NCI-H82 treated with DMSO at 0.1 percent for 48 hours (cell line): Measurements from ENCODE around the gene AGXT2.
"Not testable (repeated sequence)": the region's sequence is repeated elsewhere in the genome, so short reads cannot be mapped to it uniquely, and the experiment has no call there.

Experiments used
- DNase-seq: peaks from one replicate; lab custom pipeline; 2025; ENCODE audit not compliant: unreplicated experiment; lab: John Stamatoyannopoulos, UW

The AGXT2 gene

DNA sequence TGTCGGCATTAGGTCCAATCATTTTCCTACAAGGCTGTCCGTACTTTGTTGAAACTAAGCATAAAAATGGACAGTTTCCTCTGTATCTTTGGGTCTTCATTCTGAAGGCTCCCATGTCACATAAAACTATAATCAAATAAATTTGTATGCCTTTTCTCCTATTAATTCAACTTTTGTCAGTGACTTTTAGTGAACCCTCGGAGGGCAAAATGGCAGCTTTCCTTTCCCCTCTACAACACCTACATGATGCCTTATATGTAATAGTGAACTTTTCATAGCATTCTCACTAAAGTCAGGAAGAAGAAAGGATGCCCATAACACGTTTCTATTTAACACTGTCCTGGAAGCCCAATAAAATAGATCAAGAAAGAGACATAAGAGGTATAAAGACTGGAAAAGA is 5.1 kb upstream of the AGXT2 start:
- DNase-seq, result no peak

GRCh38 chr5:35050541-35051126 is 2.9 kb upstream of the AGXT2 start:
- no peak for DNase-seq

- no peak for DNase-seq
Measured at GRCh38 chr5:35048910-35049309, 1.2 kb upstream of the AGXT2 start.

DNA sequence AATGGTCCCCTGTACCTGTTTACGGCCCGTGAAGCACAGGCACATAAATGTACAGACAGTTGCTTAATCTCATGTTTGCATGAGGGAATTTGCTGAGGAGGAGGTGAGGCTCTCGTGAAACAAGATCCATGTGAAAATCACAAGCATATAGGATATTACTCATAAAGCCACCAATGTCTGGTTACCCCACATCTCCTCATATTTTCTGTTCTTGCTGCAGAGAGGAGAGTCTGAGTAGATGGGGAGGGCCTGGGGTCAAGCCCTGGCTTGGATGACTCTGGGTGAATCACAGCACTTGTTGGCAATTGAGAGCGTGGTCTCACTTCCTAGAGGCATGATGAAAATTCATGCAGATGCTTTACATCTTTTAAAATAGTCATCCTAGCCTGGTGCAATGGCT is 975 bp downstream of the AGXT2 start:
- DNase-seq, result no peak

DNA sequence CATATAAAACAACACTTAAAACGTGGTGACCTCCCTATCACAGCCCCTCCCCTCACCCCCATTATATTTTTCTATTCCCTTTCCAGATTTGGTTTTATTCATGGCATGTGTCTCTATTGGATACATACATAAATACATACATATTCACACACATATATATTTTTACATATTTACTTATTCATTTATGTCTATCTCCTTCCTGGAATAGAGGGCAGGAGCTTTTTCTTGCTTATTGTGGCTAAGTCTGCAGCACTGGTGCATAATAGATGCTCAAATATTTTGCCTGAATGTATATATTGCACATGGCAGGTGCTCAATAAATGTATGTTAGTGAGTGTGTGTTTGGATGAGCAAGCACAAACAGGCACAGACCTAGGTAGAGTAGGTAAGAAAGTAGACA is 2.5 kb downstream of the AGXT2 start:
- no peak for DNase-seq

- DNase-seq, result no peak
Measured at GRCh38 chr5:35044649-35045048, 3.1 kb downstream of the AGXT2 start.

GRCh38 chr5:35042781-35043180 is 5.0 kb downstream of the AGXT2 start:
- DNase-seq, result no peak

DNA sequence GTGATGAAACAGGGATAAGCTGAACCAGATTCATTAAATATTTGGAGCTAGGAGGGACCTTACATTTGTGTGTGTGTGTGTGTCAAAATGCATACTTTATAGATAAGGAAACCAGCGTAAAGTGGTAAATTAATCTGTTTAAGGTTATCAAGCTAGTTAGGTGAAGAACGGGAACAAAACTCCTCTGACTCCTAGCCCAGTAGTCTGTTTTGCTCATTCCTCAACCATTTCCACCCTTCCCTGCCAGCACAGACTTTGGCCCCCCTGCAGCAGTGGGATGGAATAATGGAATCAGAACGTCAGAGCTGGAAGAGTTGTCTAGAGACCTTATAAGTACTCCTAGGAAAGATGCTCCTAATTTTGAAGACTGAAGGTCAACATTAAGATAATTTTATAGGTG is 6.5 kb downstream of the AGXT2 start:
- no peak for DNase-seq

DNA sequence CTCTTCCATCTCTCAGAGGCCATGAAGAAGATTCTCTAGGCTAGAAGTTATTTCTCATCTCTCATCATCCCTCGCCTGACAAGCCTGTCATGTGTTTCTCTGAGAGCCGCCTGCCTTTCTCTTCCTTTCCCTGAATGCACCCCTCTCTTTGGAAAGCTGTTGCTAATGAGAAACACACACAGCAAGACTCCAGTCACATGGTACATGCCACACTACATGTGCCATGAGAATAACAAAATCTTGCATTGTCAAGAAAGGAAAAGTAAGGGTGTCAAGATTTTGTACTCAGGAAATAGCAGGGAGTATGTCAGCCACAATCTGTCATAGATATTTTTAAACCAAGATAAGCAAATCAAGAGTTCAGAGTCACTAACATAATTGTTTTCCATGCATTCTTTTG is 8.9 kb downstream of the AGXT2 start:
- DNase-seq, result no peak

GRCh38 chr5:35036536-35036935 is 11.2 kb downstream of the AGXT2 start:
- DNase-seq, result no peak

GRCh38 chr5:35035929-35036328 is 11.8 kb downstream of the AGXT2 start:
- not testable (repeated sequence) for DNase-seq

- no peak for DNase-seq
Measured at GRCh38 chr5:35035271-35035670, 12.5 kb downstream of the AGXT2 start.

DNA sequence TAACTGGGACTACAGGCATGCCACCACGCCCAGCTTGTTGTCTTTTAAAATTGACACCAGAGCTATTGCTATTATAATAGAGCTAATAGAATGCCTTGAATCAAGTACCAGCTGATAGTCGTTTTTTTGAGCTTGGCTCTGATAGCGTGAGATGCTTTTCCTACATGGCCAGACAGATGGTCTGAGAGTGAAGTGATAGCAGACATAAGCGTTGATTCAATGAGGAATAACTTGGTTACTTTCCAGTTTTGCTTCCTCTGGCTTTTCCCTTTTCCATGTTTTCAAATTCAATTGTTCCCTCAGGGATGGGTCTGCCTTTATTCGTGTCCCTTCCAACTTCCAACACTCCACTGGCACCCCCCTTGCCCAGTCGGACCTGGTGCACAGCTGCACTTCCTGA is 15.4 kb downstream of the AGXT2 start:
- DNase-seq, result no peak

DNA sequence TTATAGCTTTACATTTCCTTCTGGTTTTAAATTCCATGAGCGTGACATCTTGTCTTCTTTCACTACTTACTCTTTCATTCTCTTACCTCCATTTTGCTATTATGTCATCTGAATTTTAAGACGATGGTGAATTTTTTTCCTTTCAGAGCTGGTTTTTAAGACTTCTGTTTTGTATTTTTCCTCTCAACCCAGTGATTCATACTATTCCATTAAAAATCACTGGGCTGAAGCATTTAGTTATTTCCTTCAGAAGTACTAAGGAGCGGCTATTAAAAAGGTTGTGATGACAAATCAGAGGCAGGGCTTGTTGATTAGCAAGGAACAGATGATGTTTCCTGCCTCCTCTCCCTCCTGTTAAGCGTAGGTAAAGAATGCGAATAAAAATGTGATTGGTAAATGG is 16.5 kb downstream of the AGXT2 start:
- no peak for DNase-seq

DNA sequence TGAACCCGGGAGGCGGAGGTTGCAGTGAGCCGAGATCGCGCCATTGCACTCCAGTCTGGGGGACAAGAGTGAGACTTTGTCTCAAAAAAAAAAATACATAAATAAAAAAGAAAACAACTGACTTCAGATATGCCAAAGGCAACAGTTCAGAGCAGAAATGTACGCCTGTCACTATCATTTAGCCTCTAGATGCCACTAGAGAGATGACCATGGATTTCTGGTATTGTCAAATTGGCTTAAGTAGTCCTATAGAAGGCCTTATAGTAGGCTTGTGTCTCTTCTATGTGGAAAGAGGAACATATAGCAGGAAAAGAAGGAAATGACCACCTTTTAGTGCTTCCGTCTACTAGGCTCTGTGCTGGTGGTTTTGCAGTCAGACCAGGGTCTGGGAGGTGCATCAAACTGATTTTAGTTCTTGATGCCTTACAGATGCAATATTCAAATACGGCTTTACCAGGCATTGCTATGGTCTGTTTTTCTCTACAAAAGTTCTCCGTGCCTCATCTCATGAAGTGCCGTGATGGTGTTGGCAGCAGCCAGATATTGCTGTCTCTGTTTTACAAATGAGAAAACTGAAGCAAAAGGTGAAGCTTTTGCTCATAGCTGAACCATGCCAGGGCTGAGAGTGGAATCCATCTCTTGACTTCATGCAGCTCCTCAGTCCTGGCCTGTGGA is 17.2 kb downstream of the AGXT2 start:
- no peak for DNase-seq

- DNase-seq, result no peak
Measured at GRCh38 chr5:35029333-35029732, 18.4 kb downstream of the AGXT2 start.

DNA sequence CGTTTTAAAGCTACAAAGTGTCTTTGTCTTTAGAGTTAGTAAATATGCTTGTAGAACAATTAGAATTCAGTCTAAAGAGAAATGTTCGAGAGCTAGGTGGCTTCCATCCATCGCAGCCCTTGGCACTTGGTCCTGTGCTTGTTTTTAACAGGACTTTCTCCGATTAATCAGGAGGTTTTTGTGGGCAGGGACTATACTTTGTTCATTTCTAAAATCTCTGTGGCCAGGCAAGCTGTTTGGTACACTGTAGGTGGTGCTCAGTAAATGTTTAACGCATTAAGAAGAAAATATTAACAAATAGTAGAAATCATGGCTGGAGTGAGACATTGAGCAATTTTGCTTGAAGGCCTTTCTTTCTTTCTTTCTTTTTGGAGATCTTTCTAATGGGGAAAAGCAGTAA is 20.8 kb downstream of the AGXT2 start:
- no peak for DNase-seq

- no peak for DNase-seq
Measured at GRCh38 chr5:35026280-35026840, 21.4 kb downstream of the AGXT2 start.

DNA sequence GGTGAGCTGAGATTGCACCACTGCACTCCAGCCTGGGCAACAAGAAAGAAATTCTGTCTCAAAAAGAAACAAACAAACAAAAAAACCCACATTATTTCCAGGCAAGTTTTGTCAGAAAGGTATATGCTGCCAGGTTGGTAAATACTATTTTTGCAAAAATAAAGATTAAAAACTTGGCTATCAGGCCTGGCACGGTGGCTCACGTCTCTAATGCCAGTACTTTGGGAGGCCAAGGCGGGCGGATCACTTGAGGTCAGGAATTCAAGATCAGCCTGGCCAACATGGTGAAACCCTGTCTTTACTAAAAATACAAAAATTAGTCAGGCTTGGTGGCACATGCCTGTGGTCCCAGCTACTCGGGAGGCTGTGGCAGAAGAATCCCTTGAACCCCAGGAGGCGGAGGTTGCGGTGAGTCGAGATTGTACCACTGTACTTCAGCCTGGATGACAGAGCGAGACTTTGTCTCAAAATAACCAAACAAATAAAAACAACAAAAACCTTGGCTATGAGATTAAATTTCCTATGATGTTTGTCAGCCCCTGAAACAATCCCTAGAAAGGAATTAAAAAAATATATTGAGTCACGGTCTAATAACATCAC is 22.7 kb downstream of the AGXT2 start:
- DNase-seq, result no peak

GRCh38 chr5:35023391-35024178 is 24.2 kb downstream of the AGXT2 start:
- no peak for DNase-seq

GRCh38 chr5:35016174-35017051 is 31.3 kb downstream of the AGXT2 start:
- no peak for DNase-seq
